Measurements from ENCODE around the gene ERMAP.

ERMAP gene

GRCh38 chr1:42876009-42876408, 59.1 kb downstream of the ERMAP start:
- DNase-seq (ENCODE audit: low spot score) = no peak

GRCh38 chr1:42877380-42877779, 60.5 kb downstream of the ERMAP start:
- no peak for DNase-seq (ENCODE audit: low spot score)

- DNase-seq (ENCODE audit: low spot score) = no peak
Observed at GRCh38 chr1:42880384-42880783, 63.5 kb downstream of the ERMAP start.

- no peak for DNase-seq (ENCODE audit: low spot score)
Observed at GRCh38 chr1:42886046-42886739, 69.3 kb downstream of the ERMAP start.

DNA sequence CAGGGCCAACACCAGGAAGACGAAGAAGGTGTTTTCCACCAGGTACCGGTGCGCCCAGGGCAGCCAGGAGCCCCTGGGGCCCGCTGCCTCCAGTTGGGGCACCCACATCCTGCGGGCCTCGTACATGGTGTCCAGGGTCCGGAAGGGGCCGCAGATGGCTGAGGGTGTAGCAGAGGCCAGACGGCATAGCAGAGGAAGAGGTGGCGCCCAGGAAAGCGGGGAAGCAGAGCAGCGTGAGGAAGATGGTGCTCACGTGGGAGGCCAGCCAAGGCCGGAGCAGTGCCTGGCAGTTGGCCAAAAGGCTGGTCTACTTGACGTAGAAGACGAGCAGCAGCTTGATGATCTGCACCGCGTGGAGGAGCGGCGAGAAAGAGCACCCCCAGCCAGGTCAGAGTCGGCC, 69.9 kb downstream of the ERMAP start:
- DNase-seq (ENCODE audit: low spot score) = no peak

DNA sequence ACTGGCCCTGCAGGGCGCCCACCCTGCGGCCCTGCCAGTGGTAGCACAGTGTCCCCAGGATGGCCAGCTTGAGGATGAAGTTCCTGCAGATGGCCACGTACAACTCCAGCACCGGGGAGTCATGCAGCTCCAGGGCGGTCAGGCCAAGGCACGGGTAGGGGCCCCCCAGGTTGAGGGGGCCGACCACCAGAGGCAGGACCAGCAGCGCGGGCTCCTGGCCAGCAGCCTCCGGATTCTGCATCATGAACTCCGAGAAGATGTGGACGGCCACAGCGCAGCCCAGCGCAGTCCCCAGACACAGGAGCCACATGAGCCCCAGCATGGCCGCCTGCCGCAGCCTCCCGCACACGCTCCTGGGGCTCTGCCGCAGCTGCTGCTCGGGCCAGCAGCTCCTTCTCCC, 70.4 kb downstream of the ERMAP start:
- DNase-seq (ENCODE audit: low spot score) = no peak

DNA sequence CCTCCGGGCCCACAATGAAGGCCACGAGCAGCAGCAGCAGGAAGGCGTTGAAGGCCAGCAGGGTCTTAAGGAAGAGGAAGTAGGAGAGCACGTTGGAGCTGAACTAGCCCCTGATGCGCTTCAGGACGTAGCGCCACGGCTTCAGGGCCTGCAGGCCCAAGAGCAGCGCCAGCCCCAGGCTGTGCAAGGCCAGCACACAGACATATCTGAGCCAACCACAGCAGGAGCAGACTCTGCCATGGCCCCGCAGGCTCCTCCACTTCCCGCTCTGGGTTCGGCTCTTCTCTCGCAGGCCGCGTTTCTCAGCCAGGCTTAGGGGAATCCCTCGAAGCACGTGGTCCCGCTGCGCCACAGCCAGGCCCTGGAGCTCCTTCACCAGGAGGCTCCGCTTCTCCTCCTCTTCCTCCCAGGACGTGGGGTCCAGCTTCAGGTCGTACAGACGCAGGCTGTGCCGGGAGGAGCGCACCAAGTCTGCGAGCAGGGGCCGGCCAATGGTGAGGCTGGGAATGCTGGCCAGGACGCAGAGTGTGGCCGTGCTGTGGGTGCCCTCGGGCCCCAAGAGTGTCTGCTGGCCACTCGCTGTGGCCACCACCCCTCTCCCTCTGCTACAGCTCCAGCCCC, 71.2 kb downstream of the ERMAP start:
- no peak for DNase-seq (ENCODE audit: low spot score)

- no peak for DNase-seq (ENCODE audit: low spot score)
Observed at GRCh38 chr1:42889264-42889663, 72.3 kb downstream of the ERMAP start.

- no peak for DNase-seq (ENCODE audit: low spot score)
Observed at GRCh38 chr1:42891465-42892138, 74.7 kb downstream of the ERMAP start.

Measured in HuH-7 (cell line).